Lower lobe of right lung (tissue), 2 donors: ENCODE data around the gene LAPTM5. TPM values are rescaled to one million over a fixed set of nuclear protein-coding genes. Genes with fewer than 3 reads are reported as not detected.

Source experiments
- ATAC-seq, 2 donors: fragments of 200-7000 bp; cut with Tn5 transposase; one replicate each; pipeline ENCODE4 v1.9.1; 2020 to 2022; ENCODE audit warnings: mild to moderate bottlenecking in 2 of 2, moderate library complexity in 2 of 2
- DNase-seq: peaks from one replicate; pipeline ENCODE4 v3.0.0-alpha.2; 2020
- H3K27ac ChIP-seq: fragments of 200-600 bp; one replicate; pipeline ENCODE4 v1.8.0; 2022
- H3K27me3 ChIP-seq: fragments of 200-600 bp; one replicate; pipeline ENCODE4 v1.8.0; 2022; ENCODE audit warnings: low read depth
- H3K36me3 ChIP-seq: fragments of 200-600 bp; one replicate; pipeline ENCODE4 v1.8.0; 2022; ENCODE audit warnings: mild to moderate bottlenecking
- H3K4me1 ChIP-seq: fragments of 200-600 bp; one replicate; pipeline ENCODE4 v1.8.0; 2022
- H3K4me3 ChIP-seq: fragments of 200-600 bp; one replicate; pipeline ENCODE4 v1.8.0; 2022; ENCODE audit warnings: mild to moderate bottlenecking
- H3K9me3 ChIP-seq: fragments of 200-600 bp; one replicate; pipeline ENCODE4 v1.8.0; 2022
- CTCF ChIP-seq: fragments of 200-600 bp; IDR thresholded peaks from one replicate; pipeline ENCODE4 v1.8.0; 2022; ENCODE audit warnings: antibody characterized with exemption, mild to moderate bottlenecking
- intact Hi-C: fragments of 100-400 bp; cut with DNase I; formaldehyde crosslinking; loops from one replicate; pipeline ENCODE4 v1.11.0; 2022
- total RNA-seq: library from RNA; stranded (reverse); fragmentation: NEBNext Ultra II Directional; extraction: Animal tissue kit (Norgen Biotek cat#: 25700); gene quantifications from one replicate; pipeline ENCODE4 v1.2.1, GENCODE V29; 2021
- donor health status: DM: no; HTN: yes; CAD: no; lungs with severe emphysema.

The LAPTM5 gene
- total RNA-seq, 1 donor from 2014 or later = 544 TPM

DNA sequence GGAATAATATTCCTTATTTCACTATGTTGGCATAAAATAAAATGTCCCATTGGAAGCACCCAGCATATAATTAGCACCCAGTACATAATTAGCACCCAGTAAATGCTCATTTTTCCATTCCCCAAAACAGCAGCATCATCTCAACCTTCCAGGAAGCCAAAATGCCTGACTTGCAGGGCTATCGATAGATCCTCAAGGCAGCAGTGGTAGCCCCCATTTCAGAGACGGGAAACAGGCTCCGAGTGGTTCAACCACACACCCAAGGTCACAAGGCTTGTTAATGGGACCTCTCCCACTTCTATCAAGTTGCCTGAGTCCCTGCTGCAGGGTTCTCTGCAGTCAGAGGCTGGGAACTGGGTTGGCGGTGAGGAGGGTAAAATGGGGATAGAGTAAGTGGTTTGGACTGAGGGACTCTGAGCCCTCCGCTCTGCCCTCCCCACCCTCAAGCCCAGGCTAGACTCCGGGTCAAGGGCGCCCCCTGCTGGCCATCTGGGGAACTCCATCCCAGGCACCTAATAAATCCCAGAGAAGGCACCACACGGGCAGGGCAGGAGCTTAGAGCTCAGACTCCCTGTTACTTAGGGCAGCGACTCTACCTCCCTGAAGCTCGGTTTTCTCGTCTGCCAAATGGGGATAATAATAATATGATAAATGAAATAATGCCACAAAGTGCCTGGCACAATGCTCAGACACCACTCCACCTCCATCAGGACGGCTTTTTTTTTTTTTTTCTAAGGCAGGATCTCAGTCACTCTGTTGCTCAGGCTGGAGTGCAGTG lies 21.9 kb upstream of the LAPTM5 start:
- peak; percentile 97 for TF ChIP-seq CTCF
- Histone ChIP-seq H3K27ac (no peak overlapping the region), H3K9me3 (no peaks in the 10 kb centered on the region), H3K4me3 (no peak overlapping the region), H3K36me3 (no peaks in the 10 kb centered on the region), H3K4me1 (peaks cover 21% of the 10 kb centered on the region), H3K27me3 (no peaks in the 10 kb centered on the region)
- intact Hi-C loops = loop anchor here (5.0 to 10.0 kb wide), 2 partner anchors 55 to 133 kb away; partner anchors contain the start of gene MATN1
- DNase-seq (peak; percentile 89), ATAC-seq (peak; percentile 82 to 83)

DNA sequence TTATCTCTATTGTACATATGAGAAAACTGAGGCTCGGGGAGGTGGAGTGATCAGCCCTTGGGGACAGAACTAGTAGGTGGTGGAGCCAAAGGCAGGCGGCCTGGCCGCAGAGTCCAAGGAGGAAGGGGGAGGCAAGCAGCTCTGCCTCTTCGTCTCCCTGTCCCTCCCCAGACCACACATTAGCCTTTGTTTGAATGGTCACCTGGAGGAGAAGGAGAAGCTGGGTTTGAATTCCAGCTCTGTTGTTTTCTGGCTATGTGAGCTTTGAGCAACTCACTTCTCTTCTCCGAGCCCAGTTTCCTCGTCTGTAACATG lies 21.4 kb upstream of the LAPTM5 start:
- intact Hi-C loops = loop anchor here (10.0 kb wide), 1 partner anchor 54 kb away; the partner anchor contains the start of gene MATN1
- Histone ChIP-seq H3K4me1 (peaks cover 21% of the 10 kb centered on the region), H3K36me3 (no peaks in the 10 kb centered on the region), H3K4me3 (no peak overlapping the region), H3K27ac (no peak overlapping the region), H3K27me3 (no peaks in the 10 kb centered on the region), H3K9me3 (no peaks in the 10 kb centered on the region)
- DNase-seq (no peak), ATAC-seq (no peak)
- no peak for TF ChIP-seq CTCF

DNA sequence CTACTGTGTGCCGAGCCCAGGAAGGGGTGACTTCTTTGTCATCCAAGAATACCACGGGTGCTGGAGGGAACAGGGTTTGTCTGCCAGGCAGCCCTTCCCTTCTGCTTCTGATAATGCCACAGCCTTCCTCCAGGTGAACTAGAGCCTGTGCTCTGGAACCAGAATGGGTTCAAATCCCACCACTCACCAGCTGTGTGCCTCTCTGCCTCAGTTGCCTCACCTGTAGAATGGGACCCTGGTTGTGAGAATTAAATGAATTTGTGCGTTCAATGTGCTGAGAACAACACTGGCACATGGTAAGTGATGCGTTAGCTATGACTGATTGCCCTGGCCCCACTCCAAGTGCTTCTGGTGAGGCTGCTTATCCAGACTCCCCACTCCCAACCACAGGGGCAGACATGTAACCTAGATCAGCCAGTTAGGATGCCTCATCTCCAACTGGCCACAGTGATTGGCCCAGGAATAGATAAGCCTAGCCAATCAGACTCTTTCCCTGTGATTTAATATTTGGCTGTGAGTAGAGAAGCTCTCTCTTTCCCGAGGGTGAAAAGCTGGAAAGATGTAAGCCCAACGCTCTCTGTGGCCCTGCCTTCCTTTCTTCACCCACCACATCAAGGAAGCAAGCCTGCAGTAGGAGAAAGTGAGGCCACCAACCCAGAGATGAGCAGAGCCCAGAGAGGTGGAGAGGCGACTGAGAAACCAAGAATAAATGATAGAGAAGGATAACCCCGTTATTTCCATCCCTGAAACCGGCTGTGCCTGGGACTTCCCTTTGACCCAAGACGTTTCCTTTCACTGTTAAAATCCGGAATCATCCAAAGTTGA lies 20.8 kb upstream of the LAPTM5 start:
- H3K36me3 ChIP-seq = no peaks in the 10 kb centered on the region
- H3K27ac ChIP-seq = no peak overlapping the region
- no peak for TF ChIP-seq CTCF
- H3K9me3 ChIP-seq = no peaks in the 10 kb centered on the region
- H3K27me3 ChIP-seq = no peaks in the 10 kb centered on the region
- peak; percentile 10 for DNase-seq
- no peak for ATAC-seq
- H3K4me3 ChIP-seq = no peak overlapping the region
- peaks cover 18% of the 10 kb centered on the region for H3K4me1 ChIP-seq
- intact Hi-C loops = loop anchor here (10.0 kb wide), 1 partner anchor 54 kb away; the partner anchor contains the start of gene MATN1

GRCh38 chr1:30777904-30778153 lies 20.3 kb upstream of the LAPTM5 start:
- no peak overlapping the region for H3K4me3 ChIP-seq
- no peak for TF ChIP-seq CTCF
- H3K9me3 ChIP-seq = no peaks in the 10 kb centered on the region
- H3K4me1 ChIP-seq = peaks cover 12% of the 10 kb centered on the region
- H3K36me3 ChIP-seq = no peaks in the 10 kb centered on the region
- DNase-seq (no peak), ATAC-seq (no peak)
- H3K27ac ChIP-seq = no peak overlapping the region
- intact Hi-C loops = loop anchor here (10.0 kb wide), 1 partner anchor 53 kb away; the partner anchor contains the start of gene MATN1
- H3K27me3 ChIP-seq = no peaks in the 10 kb centered on the region

DNA sequence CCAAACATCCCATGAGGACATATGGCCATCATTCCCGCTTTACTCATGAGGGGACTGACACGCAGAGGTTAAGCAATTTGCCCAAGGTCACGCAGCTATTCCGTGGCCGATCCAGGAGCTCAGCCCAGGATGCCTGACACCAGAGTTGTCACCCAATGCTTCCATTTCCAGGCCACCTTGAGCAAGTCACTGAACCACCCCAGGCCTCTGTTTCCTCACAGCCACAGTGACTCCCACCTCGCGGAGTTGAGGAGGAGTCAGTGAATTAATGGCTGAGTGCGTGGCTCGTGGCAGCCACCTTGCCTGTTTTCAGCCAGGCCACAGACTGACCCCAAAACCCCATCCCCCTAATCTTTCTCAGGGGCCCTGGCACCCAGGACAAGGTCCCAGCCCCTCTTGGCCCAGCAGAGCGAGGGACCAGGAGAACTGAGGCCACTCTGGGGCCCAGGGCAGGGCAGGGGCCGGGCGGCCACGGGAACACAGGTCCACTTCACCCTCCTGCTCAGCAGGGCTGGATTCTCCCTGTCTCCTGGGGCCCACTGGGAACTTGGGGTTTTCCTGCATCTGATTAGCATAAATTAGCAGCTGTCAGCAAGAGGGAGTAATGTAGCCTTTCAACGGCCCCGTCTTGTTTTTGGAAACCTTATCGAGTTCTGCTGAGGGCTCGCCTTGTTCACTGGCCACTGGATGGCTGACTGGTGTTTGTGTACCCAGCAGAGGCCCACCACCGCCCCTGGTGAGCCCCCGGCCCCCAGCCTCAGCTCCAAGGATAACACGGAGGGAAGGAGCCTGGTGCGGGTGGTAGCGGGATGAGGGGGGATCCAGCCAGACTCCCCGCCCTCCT lies 19.7 kb upstream of the LAPTM5 start:
- no peak overlapping the region for H3K4me3 ChIP-seq
- no peaks in the 10 kb centered on the region for H3K27me3 ChIP-seq
- no peaks in the 10 kb centered on the region for H3K36me3 ChIP-seq
- ATAC-seq (no peak), DNase-seq (peak; percentile 19)
- no peak overlapping the region for H3K27ac ChIP-seq
- peaks cover 7% of the 10 kb centered on the region for H3K4me1 ChIP-seq
- TF ChIP-seq CTCF = no peak
- intact Hi-C loops = loop anchor here (10.0 kb wide), 1 partner anchor 52 kb away; the partner anchor contains the start of gene MATN1
- H3K9me3 ChIP-seq = no peaks in the 10 kb centered on the region
